ENCODE data around the gene POTEC.
"Not testable (repeated sequence)": the region's sequence is repeated elsewhere in the genome, so short reads cannot be mapped to it uniquely, and the experiment has no call there.

Gene POTEC

GRCh38 chr18:14543446-14543964 lies at the start of gene POTEC:
Gene POTEC, minus strand, starts transcription at chr18:14543600. Its CDS starts 454 bp downstream, at chr18:14543146.
- DNase-seq: not testable (repeated sequence)

- no peak for DNase-seq
Observed at GRCh38 chr18:14577971-14578370, 34.6 kb upstream of the POTEC start.

GRCh38 chr18:14559502-14559901 lies 16.1 kb upstream of the POTEC start:
- not testable (repeated sequence) for DNase-seq

GRCh38 chr18:14531659-14532058 lies 11.7 kb downstream of the POTEC start:
- not testable (repeated sequence) for DNase-seq

GRCh38 chr18:14510707-14511106 lies 32.7 kb downstream of the POTEC start:
- DNase-seq: not testable (repeated sequence)

GRCh38 chr18:14503691-14504090 lies 39.7 kb downstream of the POTEC start:
- DNase-seq: not testable (repeated sequence)

GRCh38 chr18:14501894-14502293 lies 41.5 kb downstream of the POTEC start:
- DNase-seq: not testable (repeated sequence)

- not testable (repeated sequence) for DNase-seq
Observed at GRCh38 chr18:14489256-14490014, 54.0 kb downstream of the POTEC start.

- DNase-seq: not testable (repeated sequence)
Observed at GRCh38 chr18:14488789-14489188, 54.6 kb downstream of the POTEC start.

- DNase-seq: not testable (repeated sequence)
Observed at GRCh38 chr18:14486926-14487580, 56.3 kb downstream of the POTEC start.

GRCh38 chr18:14479076-14479475 lies 64.3 kb downstream of the POTEC start:
- DNase-seq: not testable (repeated sequence)

- DNase-seq: not testable (repeated sequence)
Observed at GRCh38 chr18:14475520-14475919, 67.9 kb downstream of the POTEC start.

- DNase-seq: not testable (repeated sequence)
Observed at GRCh38 chr18:14474752-14475151, 68.6 kb downstream of the POTEC start.

- DNase-seq: not testable (repeated sequence)
Observed at GRCh38 chr18:14474007-14474720, 69.2 kb downstream of the POTEC start.

- DNase-seq: not testable (repeated sequence)
Observed at GRCh38 chr18:14473250-14474006, 70.0 kb downstream of the POTEC start.

- DNase-seq: not testable (repeated sequence)
Observed at GRCh38 chr18:14471286-14471685, 72.1 kb downstream of the POTEC start.

- DNase-seq: not testable (repeated sequence)
Observed at GRCh38 chr18:14470446-14470845, 73.0 kb downstream of the POTEC start.

GRCh38 chr18:14470046-14470445 lies 73.4 kb downstream of the POTEC start:
- DNase-seq: not testable (repeated sequence)

- DNase-seq: not testable (repeated sequence)
Observed at GRCh38 chr18:14465989-14466388, 77.4 kb downstream of the POTEC start.

All from COR-L47 (cell line).